SK-N-SH (cell line): Measurements from ENCODE around the gene ULBP2. TPM values are rescaled to one million over a fixed set of nuclear protein-coding genes. Genes with fewer than 3 reads are reported as not detected.
"Not testable (repeated sequence)": the region's sequence is repeated elsewhere in the genome, so short reads cannot be mapped to it uniquely, and the experiment has no call there.

Source experiments
- CTCF ChIA-PET: fragments of 300-600, 350-600 bp; formaldehyde crosslinking; extraction: SDS; loops from one replicate; lab custom pipeline; 2021; lab: Yijun Ruan, JAX
- POLR2A ChIA-PET: fragments of 350-600 bp; sonication (Branson Sonifier 250); formaldehyde crosslinking; extraction: SDS; loops from one replicate; lab custom pipeline; 2020; ENCODE audit warnings: antibody characterized with exemption, inconsistent platforms; lab: Yijun Ruan, JAX
- DNase-seq: peaks from one replicate; pipeline ENCODE4 v3.0.0; 2012
- H2AFZ ChIP-seq: fragments of 200-600 bp; sonication (generic); 2 replicates; pipeline ENCODE4 v1.8.1; 2016; ENCODE audit warnings: antibody characterized with exemption, mild to moderate bottlenecking, low read depth
- H3F3A ChIP-seq: fragments of 200-600 bp; sonication (generic); replicated peaks from 2 replicates; pipeline ENCODE3; 2016; ENCODE audit warnings: antibody characterized with exemption, mild to moderate bottlenecking; ENCODE audit not compliant: insufficient read depth
- H3K27ac ChIP-seq, 2 experiments: fragments of 200-500 bp in 1 of 2; fragments of 200-600 bp in 1 of 2; sonication (Bioruptor generic) in 1 of 2; sonication (generic), shearing (Covaris generic) in 1 of 2; 2 replicates each; pipeline versions ENCODE4 v1.5.1 to v1.6.1; 2014 to 2016; ENCODE audit warnings: low read depth in 2 of 2, inconsistent platforms in 1 of 2, low read length in 1 of 2, mild to moderate bottlenecking in 1 of 2, mixed read lengths in 1 of 2
- H3K27me3 ChIP-seq: fragments of 200-600 bp; sonication (generic), shearing (Covaris generic); 2 replicates; pipeline ENCODE4 v1.6.1; 2016; ENCODE audit warnings: mixed run types; ENCODE audit not compliant: insufficient read depth
- H3K36me3 ChIP-seq, 2 experiments: fragments of 200-500 bp in 1 of 2; fragments of 200-600 bp in 1 of 2; sonication (Bioruptor generic) in 1 of 2; sonication (generic) in 1 of 2; replicated peaks in 1 of 2; 2 replicates each; pipeline versions ENCODE3 to v1.5.1; 2014 to 2016; ENCODE audit warnings: low read length in 1 of 2, mild to moderate bottlenecking in 1 of 2; ENCODE audit not compliant: insufficient read depth in 2 of 2, control insufficient read depth in 1 of 2
- H3K4me1 ChIP-seq, 2 experiments: fragments of 200-500 bp in 1 of 2; fragments of 200-600 bp in 1 of 2; sonication (Bioruptor generic) in 1 of 2; sonication (generic), shearing (Covaris generic) in 1 of 2; 2 replicates each; pipeline versions ENCODE4 v1.5.1 to v1.6.1; 2014 to 2016; ENCODE audit warnings: low read depth in 1 of 2, low read length in 1 of 2, mixed run types in 1 of 2; ENCODE audit not compliant: insufficient read depth in 2 of 2, control insufficient read depth in 1 of 2
- H3K4me2 ChIP-seq: fragments of 200-600 bp; sonication (generic), shearing (Covaris generic); 2 replicates; pipeline ENCODE4 v1.6.1; 2017; ENCODE audit warnings: mixed run types
- H3K4me3 ChIP-seq, 2 experiments: fragments of 200-500 bp in 1 of 2; fragments of 200-600 bp in 1 of 2; sonication (Bioruptor generic) in 1 of 2; sonication (generic), shearing (Covaris generic) in 1 of 2; 2 replicates each; pipeline versions ENCODE4 v1.5.1 to v1.8.1; 2014 to 2016; ENCODE audit warnings: low read depth in 2 of 2, inconsistent platforms in 1 of 2, low read length in 1 of 2, mild to moderate bottlenecking in 1 of 2, mixed read lengths in 1 of 2, moderate library complexity in 1 of 2
- H3K79me2 ChIP-seq: fragments of 200-600 bp; sonication (generic); 2 replicates; pipeline ENCODE4 v1.8.1; 2017; ENCODE audit warnings: mild to moderate bottlenecking; ENCODE audit not compliant: insufficient read depth
- H3K9ac ChIP-seq: fragments of 200-600 bp; sonication (generic); 2 replicates; pipeline ENCODE4 v1.6.1; 2017; ENCODE audit warnings: mixed run types
- H3K9me2 ChIP-seq: fragments of 200-600 bp; sonication (generic); 2 replicates; pipeline ENCODE4 v1.6.1; 2017; ENCODE audit warnings: mixed run types
- H3K9me3 ChIP-seq: fragments of 200-600 bp; sonication (generic); 2 replicates; pipeline ENCODE4 v1.6.1; 2017; ENCODE audit warnings: mixed run types, mild to moderate bottlenecking, moderate library complexity
- H4K20me1 ChIP-seq: fragments of 200-600 bp; sonication (generic); 2 replicates; pipeline ENCODE4 v1.6.1; 2017; ENCODE audit warnings: mild to moderate bottlenecking, mixed run types; ENCODE audit not compliant: insufficient read depth
- EZH2phosphoT487 ChIP-seq: fragments of 200-600 bp; sonication (generic); IDR thresholded peaks from 2 replicates; pipeline ENCODE4 v1.6.1; 2017; ENCODE audit warnings: low read depth, mixed run types, mild to moderate bottlenecking, antibody characterized with exemption, moderate library complexity, borderline replicate concordance
- FOXJ3 ChIP-seq: sonication (generic); formaldehyde crosslinking; IDR thresholded peaks from 2 replicates; pipeline ENCODE4 v1.5.1; 2020; ENCODE audit warnings: mild to moderate bottlenecking, missing genetic modification reagents
- FOXM1 ChIP-seq: IDR thresholded peaks from 2 replicates; pipeline ENCODE4 v1.4.0; 2012; ENCODE audit warnings: low read depth, mild to moderate bottlenecking
- MAX ChIP-seq: IDR thresholded peaks from 2 replicates; pipeline ENCODE4 v1.4.0; 2012; ENCODE audit warnings: low read depth
- MEF2A ChIP-seq: IDR thresholded peaks from 2 replicates; pipeline ENCODE4 v1.4.0; 2012; ENCODE audit warnings: low read depth, borderline replicate concordance
- NRF1 ChIP-seq: IDR thresholded peaks from 2 replicates; pipeline ENCODE4 v1.6.1; 2012; ENCODE audit warnings: low read depth, mild to moderate bottlenecking, low read length
- USF2 ChIP-seq: fragments of 150-350 bp; IDR thresholded peaks from 2 replicates; pipeline ENCODE4 v1.6.1; 2017; ENCODE audit warnings: antibody characterized with exemption, low read length, low read depth, borderline replicate concordance
- WGBS: methylation state at CpG from one replicate; pipeline ENCODE4 v1.1.6; 2017; ENCODE audit warnings: low lambda C conversion rate; 5-methylcytosine and 5-hydroxymethylcytosine counted together
- polyA plus RNA-seq, 3 experiments: library from polyadenylated mRNA; depleted of rRNA; stranded (reverse); fragments of >200 nt; gene quantifications; 2 replicates each; pipeline ENCODE4 v1.2.3, GENCODE V29; 2012

Gene ULBP2
- polyA plus RNA-seq, 1 of the 3 experiments (the other 2 are of a cell fraction), result 5.0 TPM

DNA sequence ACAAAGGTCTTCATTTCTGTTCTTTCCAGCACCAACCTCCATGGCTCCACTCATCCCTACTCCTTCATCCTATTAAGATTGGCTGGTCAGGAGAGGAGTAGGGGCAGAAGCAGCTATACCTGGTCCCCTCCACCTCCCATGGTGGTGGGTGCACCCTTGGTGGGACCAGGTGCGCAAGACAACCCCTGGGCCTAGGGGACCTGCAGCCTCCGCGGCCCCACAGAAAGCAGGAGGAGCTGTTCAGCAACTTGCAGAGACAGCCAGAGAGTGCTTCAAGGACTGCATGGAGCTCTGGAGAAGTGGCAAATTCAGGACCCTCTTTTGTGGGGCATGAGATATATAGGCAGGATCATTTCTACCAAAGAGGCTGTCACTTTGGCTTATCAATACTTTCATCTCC is 9.8 kb downstream of the ULBP2 start:
- Histone ChIP-seq H3K9me2 (no peaks in the 10 kb centered on the region), H3F3A (no peaks in the 10 kb centered on the region), H3K9me3 (no peaks in the 10 kb centered on the region), H3K27me3 (peaks cover 47% of the 10 kb centered on the region), H3K27ac (no peak overlapping the region), H3K79me2 (no peaks in the 10 kb centered on the region), H3K36me3 (no peaks in the 10 kb centered on the region), H2AFZ (no peak overlapping the region), H3K4me2 (no peak overlapping the region), H3K4me3 (no peak overlapping the region), H4K20me1 (no peaks in the 10 kb centered on the region), H3K9ac (no peak overlapping the region), H3K4me1 (no peaks in the 10 kb centered on the region)
- ChIA-PET CTCF (no interaction called here), POLR2A (no interaction called here)
- no peak for DNase-seq
- TF ChIP-seq MEF2A (no peak), NRF1 (no peak), FOXM1 (no peak), FOXJ3 (CRISPR knock-in tag) (no peak), MAX (no peak), EZH2phosphoT487 (no peak), USF2 (no peak)
- 77% methylated on average over 3 of the region's 3 CpGs for WGBS

- CTCF ChIA-PET, POLR2A ChIA-PET: not testable (repeated sequence)
Observed at GRCh38 chr6:149953390-149953789, 11.6 kb downstream of the ULBP2 start.

GRCh38 chr6:149953934-149954327 is 12.1 kb downstream of the ULBP2 start:
- H2AFZ ChIP-seq, H3K79me2 ChIP-seq, CTCF ChIA-PET, H3K9me3 ChIP-seq, POLR2A ChIA-PET, DNase-seq, H3K9ac ChIP-seq, H3K4me1 ChIP-seq, H3F3A ChIP-seq, H3K36me3 ChIP-seq, H3K4me3 ChIP-seq, H3K9me2 ChIP-seq, H3K4me2 ChIP-seq, H3K27ac ChIP-seq, H4K20me1 ChIP-seq: not testable (repeated sequence)
- WGBS, result 0% methylated on average over 3 of the region's 10 CpGs
- H3K27me3 ChIP-seq, result peaks cover 54% of the 10 kb centered on the region

More at GRCh38 chr6:149953390-149953789, 11.6 kb downstream of the ULBP2 start:
- not testable (repeated sequence) for H3K36me3 ChIP-seq, H3K4me2 ChIP-seq, H4K20me1 ChIP-seq, H3F3A ChIP-seq, H3K9me2 ChIP-seq, H3K79me2 ChIP-seq, H3K9ac ChIP-seq, DNase-seq, H3K27ac ChIP-seq, H3K9me3 ChIP-seq, H3K4me3 ChIP-seq, H2AFZ ChIP-seq, H3K4me1 ChIP-seq
- H3K27me3 ChIP-seq, result peaks cover 54% of the 10 kb centered on the region
- 3% methylated on average over 2 of the region's 2 CpGs for WGBS

DNA sequence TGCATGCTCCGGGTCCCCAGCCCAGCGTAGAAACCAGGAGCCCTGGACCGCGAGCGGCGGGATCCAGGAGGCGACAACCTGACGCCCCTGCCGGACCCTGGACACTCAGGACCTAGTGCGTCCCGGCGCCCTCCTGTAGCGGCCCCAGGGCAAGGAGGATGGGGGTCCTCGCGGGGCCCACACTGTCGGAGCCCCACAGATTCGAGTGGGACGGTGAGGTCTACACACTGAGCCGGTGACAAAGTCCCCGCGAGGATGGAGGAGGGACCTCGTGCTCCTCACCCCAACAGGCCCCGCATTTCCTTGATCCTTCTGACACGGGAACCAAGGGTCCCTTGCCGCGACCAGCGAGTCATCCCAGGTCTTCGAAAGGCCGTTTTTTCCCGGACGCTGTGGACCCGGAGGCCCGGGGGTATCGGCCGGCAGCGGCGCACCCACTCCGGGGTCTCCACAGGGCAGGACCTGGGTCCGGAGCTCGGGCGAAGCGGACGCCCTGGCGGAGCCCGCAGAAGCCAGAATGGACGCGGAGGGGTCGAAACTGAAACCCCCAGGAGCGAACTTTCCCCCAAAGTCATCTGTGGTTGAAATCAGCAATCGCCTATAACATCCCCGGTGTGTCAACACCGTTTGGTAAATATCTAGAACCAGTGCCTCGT is 12.6 kb downstream of the ULBP2 start:
- DNase-seq, H3K4me3 ChIP-seq, H3K4me2 ChIP-seq, H3F3A ChIP-seq, H3K9me2 ChIP-seq, POLR2A ChIA-PET, H3K79me2 ChIP-seq, H3K9me3 ChIP-seq, H3K4me1 ChIP-seq, H4K20me1 ChIP-seq, CTCF ChIA-PET, H3K27ac ChIP-seq, H3K9ac ChIP-seq, H2AFZ ChIP-seq, H3K36me3 ChIP-seq: not testable (repeated sequence)
- H3K27me3 ChIP-seq, result peaks cover 54% of the 10 kb centered on the region
- 15% methylated on average over 21 of the region's 53 CpGs for WGBS

DNA sequence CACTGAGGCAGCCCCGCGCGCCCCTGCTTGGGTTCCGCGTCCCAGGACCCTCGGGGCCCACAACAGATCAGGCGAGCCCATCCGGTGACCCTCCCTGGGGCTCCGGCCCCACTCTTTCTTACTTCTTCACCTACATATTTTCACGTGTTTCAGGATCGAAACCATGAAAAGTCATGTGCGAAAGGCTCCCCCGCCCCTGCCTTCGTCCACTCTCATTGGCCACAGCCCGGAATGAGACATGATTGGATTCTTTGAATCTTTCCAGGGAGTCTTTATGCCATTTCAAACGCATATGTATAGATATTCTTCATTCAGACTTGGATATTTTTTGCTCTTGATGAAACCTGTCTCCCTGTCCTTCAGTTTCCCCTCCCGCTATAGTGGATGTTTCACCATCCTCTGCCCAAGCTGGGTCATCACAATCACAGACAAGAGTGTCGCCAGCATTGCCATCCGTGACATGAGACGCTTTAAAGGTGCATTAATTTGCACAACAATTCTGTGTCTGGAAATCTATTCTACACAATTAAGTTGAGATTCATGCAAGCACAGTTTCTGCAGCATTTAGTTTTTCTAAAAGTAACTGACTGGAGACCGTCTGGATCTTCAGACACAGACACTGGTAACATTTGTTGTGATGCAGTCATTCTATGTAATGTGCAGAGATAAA is 13.3 kb downstream of the ULBP2 start:
- 15% methylated on average over 12 of the region's 21 CpGs for WGBS
- H3K9me3 ChIP-seq, CTCF ChIA-PET, POLR2A ChIA-PET, H3K9me2 ChIP-seq, H4K20me1 ChIP-seq, H2AFZ ChIP-seq, H3F3A ChIP-seq, H3K79me2 ChIP-seq, H3K27ac ChIP-seq, H3K4me3 ChIP-seq, H3K36me3 ChIP-seq, H3K4me1 ChIP-seq, H3K4me2 ChIP-seq, DNase-seq, H3K9ac ChIP-seq: not testable (repeated sequence)
- H3K27me3 ChIP-seq, result peaks cover 55% of the 10 kb centered on the region
